Gastroesophageal sphincter (tissue), 3 donors: ENCODE data around the gene MTHFD2.

ENCODE experiments used
- CTCF ChIP-seq, 4 experiments: fragments of 200-600 bp in 2 of 4; fragments of 450-650 bp in 2 of 4; sonication (generic) in 1 of 4; IDR thresholded peaks; one replicate each; pipeline ENCODE4 v1.5.1; 2017 to 2019; ENCODE audit warnings: antibody characterized with exemption in 4 of 4, mild to moderate bottlenecking in 2 of 4, moderate library complexity in 2 of 4
- EP300 ChIP-seq: sonication (generic); formaldehyde crosslinking; IDR thresholded peaks from one replicate; pipeline ENCODE4 v1.6.1; 2017; ENCODE audit warnings: antibody characterized with exemption, mild to moderate bottlenecking

- TF ChIP-seq EP300: no peak
- TF ChIP-seq CTCF (IDR thresholded peaks at IDR 0.05): no peak
Observed at GRCh38 chr2:74226648-74227213, 28.3 kb downstream of the MTHFD2 start.
